GM18508 (cell line): ENCODE results near the gene GARNL3.

Source experiments
- ATAC-seq: cut with Tn5 transposase; IDR thresholded peaks from one replicate; pipeline ENCODE4 v1.9.1; 2021; ENCODE audit warnings: moderate number of reproducible peaks; ENCODE audit not compliant: insufficient read depth, unreplicated experiment

The GARNL3 gene

DNA sequence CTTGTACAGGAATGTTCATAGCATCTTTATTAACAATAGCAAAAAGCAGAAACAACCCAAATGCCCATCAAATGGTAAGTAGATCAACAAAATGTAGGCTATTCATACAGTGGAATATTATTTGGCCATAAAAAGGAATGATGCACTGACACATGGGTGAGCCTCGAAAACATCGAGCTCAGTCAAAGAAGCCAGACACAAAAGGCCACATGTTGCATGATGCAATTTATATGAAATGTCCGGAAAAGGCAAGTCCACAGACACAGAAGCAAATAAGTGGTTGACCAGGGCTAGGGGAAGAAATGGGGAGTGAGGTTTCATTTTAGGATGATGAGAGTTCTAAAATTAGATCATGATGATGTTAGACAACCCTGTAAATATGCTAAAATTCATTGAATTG, 115.9 kb downstream of the GARNL3 start:
- ATAC-seq: no peak

DNA sequence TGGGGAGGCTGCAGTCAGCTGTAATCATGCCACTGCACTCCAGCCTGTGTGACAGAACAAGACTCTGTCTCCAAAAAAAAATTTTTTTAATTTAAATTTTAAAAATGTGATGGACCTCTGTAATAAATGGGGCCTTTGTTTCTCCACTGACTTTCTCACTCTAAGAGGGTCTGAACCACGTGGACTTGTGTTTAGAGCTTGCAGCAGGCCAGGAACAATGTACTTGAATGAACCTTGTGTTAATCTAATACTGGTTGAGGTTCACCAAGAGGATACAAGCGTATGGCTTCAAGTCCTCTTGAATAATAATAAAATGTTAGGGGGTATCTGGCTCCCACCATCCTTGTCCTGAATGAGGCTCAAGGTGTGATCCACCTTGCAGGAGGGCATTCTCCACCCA, 118.0 kb downstream of the GARNL3 start:
- no peak for ATAC-seq

DNA sequence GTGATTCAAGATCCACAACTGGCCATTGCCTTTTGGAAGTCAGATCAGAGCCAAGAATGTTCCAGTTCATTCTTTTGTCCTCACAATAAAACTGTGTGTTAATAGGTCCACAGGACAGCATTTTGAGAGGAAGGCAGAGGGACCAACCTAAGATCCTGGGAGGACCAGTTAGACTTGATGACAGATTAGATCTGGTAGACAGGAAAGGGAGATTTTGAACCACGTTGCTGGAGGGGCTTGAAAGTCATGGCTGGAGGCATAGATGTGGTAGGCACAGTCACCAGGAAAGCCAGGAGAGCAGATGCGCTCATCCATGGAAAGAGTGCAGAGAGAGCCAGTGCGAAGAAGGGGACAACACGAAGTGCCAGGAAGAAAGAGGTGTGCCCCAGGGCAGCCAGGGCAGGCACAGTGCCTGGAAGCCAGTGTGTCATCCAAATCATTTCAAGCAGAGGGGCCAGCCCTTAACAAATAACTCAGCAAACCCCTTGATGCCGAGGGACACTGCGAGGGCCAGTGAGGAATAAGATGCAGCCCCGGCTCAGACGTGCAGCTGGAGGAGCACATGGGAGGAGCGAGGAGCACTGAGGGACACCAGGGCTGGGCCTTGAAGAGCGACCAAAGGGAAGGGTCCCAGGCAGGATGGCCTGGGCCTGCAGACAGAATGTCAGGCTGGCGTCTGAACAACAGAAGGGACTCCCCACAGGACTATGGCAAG, 119.6 kb downstream of the GARNL3 start:
- ATAC-seq: no peak

DNA sequence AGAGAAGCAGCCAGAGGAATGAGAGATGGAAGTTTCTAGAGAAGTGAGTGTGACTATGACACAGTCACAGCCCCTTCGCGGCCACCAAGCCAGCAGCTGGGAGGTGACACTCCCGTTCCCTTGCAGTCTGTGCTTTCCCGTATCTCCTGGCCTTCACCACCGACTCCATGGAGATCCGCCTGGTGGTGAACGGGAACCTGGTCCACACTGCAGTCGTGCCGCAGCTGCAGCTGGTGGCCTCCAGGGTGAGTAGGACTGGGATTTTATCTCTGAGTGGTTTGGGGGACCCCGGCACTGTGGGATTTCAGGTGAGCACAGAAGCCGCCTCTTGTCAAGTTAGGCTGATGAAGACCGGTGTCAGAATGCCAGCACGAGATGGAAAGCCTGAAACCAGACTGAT, 120.3 kb downstream of the GARNL3 start:
- ATAC-seq: no peak

DNA sequence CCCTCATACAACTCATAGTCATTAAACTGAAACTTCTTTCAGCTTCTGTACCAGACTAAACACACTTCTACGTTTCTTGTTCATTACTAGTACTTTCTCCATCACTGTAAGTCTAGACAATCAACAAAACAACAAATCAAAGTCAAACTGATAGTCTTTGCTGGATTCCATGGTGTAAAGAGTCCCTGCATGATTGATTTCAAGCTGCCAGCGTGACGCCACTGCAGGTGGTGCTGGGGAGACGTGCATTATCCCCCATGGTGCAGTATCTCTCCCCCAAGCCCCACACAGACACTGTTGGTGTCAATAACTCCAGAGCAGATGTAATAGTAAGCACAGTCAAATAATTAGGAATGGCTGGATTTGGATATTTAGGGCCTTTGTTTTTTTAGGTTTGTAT, 121.7 kb downstream of the GARNL3 start:
- ATAC-seq: no peak

DNA sequence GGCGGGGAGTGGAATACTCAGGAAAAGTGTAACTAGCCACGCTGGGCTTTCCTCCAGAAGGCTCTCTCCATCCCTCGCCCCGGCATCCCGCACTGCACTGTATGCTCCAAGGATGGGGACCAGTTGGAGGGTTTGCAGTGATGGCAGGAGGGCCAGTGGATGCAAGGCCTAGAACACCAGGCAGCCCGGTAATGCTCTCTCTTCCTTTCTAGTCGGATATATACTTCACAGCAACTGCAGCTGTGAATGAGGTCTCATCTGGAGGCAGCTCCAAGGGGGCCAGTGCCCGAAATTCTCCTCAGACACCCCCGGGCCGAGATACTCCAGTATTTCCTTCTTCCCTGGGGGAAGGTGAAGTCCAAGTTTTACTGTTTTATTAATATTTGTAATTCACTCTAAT, 122.4 kb downstream of the GARNL3 start:
- no peak for ATAC-seq

DNA sequence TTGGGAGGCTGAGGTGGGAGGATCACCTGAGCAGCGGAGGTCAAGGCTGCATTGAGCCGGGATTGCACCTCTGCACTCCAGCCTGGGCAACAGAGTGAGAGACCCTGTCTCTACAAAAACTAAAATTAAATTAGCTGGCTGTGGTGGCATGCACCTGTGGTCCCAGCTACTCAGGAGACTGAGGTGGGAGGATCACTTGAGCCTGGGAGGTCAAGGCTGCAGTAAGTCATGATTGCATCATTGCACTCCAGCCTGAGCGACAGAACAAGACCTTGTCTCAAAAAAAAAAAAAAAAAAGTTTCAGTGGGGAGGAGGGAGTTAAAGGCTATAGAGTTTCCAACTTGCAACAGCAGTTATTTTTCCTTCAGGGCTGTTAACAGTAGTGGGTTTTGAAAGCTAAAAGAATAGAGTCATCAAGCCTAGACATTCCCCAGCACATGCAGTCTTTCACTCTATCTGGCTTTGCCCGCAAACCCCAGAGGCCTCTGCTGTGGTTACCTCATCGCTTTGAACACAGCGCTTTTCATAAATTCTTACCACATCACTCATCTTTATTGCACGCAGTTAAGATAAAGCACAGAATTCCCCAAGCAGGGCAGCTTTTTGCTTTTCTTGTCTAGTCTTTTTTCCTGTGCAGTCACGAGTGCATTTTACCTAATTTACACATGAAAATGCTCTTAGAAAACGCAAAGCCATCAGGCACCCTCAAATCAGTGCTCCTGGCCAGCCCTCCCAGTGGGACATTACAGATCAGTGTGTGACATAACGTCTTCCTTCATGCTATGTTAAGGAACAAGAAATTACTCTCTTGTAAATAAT, 123.7 kb downstream of the GARNL3 start:
- ATAC-seq: peak; percentile 69

DNA sequence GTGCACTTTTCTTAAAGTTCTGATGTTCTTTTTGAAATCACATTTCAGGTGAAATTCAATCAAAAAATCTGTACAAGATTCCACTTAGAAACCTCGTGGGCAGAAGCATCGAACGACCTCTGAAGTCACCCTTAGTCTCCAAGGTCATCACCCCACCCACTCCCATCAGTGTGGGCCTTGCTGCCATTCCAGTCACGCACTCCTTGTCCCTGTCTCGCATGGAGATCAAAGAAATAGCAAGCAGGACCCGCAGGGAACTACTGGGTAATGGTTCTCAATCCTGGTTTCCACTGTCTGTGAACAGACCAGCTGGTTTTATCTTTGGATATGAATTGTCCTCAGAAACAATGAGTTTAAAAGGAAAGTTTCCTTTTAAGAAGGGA, 124.3 kb downstream of the GARNL3 start:
- ATAC-seq: no peak

DNA sequence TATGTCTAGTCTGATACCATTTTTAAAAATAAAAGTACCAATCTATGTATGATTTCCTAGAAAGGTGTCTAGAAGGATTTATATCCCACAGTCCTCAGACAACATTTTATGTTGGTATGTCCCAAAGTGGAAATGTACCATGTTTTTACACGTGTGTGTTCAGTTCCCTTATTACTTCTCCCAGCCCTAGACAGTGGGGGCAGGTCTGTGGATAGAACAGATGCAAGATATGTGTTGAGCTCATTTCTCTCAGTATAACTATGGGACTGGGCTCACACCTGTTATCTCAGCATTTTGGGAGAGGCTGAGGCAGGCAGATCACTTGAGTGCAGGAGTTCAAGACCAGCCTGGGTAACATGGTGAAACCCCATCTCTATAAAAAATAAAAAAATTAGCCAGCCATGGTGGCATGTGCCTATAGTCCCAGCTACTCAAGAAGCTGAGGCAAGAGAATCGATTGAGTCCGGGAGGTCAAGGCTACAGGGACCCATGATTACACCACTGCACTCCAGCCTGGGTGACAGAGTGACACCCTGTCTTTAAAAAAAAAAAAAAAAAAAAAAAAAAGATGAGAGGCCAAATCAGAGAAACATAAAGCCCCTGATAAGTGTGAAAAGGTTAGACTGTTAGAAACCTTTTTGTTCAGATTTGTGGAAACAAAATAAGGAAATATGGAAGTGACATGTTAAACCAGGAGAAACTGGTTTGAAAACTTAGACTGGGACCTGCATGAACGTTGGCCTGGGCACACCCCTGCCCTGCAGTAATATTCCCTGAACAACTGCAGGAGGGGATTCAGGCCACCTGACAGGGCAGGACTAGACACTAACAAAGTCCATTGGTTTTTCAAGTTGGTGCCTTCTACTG, 125.0 kb downstream of the GARNL3 start:
- ATAC-seq: no peak

DNA sequence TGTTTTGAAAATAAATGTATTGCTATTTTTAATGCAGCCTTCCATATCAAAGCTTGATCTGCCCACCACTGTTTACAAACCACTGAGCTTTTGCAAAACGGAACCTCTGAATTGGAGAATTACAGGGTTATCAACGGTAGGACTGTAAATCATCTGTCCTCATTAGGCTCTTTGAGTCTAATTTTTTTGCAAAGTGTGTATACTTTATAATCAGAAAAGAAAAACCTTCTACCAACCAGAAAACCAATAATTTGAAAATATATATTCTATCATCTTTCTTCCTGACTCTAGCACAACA, 125.6 kb downstream of the GARNL3 start:
- no peak for ATAC-seq

DNA sequence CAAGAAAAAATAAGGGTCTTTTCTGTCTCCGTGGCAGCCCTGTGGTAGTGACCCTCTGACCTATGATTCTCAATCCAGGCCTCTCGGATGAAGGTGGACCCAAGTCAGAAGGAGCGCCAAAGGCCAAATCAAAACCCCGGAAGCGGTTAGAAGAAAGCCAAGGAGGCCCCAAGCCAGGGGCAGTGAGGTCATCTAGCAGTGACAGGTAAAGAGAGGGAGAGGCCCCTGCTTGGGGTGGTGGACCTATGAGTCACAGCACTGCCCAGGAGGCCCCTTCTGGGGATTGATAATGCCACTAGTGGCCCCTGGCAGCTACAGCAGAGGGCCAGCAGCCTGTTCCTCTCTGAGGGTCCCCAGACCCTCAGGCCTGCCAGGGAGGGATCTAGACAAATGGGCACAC, 126.0 kb downstream of the GARNL3 start:
- no peak for ATAC-seq

DNA sequence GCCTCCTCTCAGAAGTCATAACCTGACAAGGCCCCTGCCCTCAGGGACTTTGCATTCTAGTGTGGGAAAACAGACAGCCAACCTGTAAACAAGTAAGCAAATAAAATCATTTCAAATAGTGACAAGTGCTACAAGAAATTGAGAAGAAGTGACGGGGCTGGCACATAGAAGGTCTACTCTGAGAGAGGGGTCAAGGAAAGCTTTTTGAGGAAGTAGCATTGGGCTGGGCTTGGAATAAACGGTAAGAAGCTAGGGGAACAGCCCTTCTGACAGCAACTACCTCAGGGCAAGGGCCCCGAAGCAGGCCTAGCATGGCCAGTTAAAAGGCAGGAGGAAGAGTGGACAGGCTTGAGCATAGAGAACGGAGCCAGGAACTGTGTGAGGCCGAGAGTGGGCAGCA, 127.6 kb downstream of the GARNL3 start:
- ATAC-seq: no peak

DNA sequence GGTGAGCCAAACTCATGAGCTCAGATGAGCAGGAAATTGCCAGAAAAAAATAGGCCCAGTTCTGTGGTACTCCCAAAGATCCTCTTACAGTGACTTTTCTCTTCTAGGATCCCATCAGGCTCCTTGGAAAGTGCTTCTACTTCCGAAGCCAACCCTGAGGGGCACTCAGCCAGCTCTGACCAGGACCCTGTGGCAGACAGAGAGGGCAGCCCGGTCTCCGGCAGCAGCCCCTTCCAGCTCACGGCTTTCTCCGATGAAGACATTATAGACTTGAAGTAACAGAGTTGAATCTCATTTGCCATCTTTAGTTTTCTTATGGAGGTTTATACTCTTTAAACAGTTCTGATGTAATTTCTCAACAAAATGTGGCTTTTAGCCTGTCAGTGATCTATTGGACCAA, 128.4 kb downstream of the GARNL3 start:
- ATAC-seq: no peak

DNA sequence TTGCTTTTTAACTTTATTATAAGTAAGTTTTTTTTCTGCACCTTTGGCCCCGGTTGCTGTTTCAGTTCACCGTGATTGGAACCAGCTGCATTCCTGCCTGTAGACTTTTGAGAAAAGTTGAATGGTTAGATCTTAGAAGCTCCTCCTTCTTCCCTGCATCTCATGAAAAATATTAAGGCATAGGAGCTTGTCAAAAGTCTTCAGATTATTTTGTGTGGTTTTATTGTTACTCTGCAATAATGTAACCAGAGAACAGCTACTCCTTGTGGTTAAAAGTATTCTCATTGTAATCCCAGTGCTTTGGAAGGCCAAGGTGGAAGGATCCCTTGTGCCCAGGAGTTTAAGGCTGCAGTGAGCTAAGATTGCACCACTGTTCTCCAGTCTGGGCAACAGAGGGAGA, 129.1 kb downstream of the GARNL3 start:
- ATAC-seq: no peak

DNA sequence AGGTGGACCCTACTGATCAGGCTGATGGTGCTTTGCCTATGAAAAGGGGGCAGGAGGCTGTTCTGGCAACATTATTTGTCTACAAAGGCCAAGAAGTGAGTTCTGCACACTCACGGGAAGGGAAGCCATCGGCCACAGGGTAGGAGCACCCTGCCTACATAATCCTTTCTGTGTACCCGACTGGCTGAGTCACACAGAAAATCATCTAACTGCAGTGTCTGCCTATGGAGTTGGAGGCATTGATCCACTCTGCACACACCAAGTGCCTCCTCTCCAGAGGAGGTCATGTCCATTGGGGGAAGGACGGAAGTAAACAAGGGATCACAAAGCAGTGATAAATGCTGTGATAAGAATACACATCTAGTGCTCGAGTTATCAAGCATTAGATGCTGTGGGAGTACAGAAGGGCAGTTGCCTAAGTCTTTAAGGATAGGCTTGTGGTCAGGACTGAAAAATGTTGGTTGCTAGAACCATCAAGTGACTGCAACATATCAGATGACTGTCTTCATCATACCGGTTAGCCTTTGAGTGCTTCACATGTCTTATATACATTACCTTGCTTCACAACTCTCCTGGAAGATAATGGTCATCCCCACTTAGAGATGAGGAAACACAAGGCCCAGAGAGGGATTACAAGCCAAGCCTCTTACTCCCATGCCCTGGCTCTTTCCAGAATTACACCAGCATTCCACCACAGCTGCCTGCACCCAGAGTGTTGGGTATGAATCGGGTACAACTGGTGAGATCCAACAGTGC, 131.1 kb downstream of the GARNL3 start:
- no peak for ATAC-seq

DNA sequence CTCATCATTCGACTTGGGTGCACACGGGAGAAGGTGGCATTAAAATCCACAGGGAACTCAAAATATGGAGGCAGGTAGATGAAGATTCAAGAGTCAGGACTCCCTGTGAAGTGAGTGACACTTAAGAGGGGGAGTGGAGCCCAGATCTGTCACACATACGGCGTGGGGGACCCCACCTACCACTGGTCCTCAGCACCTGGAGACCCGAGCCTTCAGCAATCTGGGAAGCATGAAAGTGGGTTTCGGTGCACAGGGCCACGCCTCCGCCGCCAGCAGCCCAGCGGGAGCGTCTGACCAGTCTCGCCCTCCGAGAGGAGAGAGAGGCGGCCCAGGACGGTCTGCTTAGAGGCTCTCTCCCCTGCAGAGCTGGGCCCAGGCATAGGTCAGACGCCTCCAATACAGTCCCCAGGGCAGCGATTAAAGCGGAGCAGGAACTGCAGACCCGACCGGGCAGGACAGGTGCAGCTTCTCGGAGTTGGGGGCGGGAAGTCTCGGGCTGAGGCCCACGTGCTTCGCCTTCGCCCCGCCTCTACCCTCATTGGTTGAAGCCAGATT, 131.8 kb downstream of the GARNL3 start:
- no peak for ATAC-seq

DNA sequence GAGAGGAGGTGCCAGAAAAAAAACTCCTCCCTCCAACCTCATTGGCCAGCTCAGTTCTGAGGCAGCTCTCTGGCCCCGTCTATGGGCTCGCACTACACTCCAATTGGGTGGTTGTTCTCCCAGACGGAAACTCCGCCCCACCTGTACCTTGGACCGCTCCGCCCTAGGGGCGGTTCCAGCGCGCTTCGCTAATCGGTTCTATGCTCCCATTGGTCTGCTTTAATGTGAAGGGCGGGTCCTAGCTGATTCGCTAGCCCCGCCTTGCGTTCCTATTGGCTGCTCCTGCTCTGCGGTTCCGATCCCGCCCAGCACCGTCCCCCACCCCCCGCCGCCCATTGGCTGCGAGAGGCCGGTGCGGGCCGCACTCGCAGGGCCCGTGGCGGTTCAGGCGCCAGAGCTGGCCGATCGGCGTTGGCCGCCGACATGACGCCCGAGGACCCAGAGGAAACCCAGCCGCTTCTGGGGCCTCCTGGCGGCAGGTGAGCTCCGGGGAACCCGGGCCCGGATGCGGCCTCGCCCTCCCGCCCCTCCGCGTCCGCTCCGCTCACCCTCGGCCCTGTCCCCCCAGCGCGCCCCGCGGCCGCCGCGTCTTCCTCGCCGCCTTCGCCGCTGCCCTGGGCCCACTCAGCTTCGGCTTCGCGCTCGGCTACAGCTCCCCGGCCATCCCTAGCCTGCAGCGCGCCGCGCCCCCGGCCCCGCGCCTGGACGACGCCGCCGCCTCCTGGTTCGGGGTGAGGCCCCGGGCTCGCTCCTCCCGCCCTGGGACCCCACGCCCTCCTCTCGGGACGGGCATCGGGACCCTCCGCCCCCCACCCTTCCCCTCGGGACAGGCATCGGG, 132.5 kb downstream of the GARNL3 start, which contains the start of gene SLC2A8:
SLC2A8 (plus strand) TSS at position 362 of the 838 bp plus-strand sequence; CDS start at position 424, 62 bp downstream.
- peak; percentile 91 for ATAC-seq

DNA sequence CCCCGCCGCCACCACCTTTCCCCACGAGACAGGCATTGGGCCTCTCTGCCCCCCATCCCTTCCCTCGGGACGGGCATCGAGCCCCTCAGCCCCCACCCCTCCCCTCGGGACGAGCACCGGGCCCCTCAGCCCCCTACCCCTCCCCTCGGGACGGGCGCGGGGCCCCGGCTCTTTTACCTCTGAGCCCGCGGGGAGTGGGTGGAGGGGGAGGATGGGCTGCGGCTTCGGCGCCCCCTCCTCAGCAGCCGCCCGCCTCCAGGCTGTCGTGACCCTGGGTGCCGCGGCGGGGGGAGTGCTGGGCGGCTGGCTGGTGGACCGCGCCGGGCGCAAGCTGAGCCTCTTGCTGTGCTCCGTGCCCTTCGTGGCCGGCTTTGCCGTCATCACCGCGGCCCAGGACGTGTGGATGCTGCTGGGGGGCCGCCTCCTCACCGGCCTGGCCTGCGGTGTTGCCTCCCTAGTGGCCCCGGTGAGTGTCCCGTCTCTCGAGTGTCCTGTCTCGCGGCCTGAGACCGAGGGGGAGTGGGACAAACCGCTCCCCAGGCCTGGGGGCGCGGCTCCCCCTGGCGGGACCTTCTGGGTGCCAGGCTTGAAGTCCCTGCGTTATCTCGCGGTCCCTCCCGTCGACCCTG, 133.2 kb downstream of the GARNL3 start:
- ATAC-seq: no peak

DNA sequence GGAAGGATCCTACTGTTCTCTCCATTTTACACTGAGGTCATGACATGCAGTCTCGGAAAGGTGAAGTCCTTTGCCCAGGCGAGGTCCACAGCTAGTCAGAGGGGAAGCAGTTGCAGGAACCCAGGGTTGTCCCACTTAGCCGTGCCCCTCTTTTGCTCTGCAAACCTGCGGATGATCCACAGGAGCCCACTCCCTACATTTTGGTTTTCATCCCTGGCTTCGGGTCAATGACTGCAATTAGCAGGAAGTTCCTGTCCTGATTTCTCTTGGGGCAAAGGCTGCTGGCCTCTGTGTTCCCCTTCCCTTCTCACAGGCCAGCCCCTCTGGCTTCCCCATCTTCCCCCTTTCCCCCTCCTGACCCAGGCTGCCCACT, 133.7 kb downstream of the GARNL3 start:
- ATAC-seq: no peak
